GM10266 (cell line): ENCODE data around the gene C12orf60.

Experiments
- DNase-seq: peaks from one replicate; pipeline ENCODE4 v3.0.0; 2012; ENCODE audit errors: extremely low spot score
- TF ChIP-seq, protein P1 (sequence below): IDR thresholded peaks from 2 replicates; pipeline ENCODE4 v1.5.1; 2012; ENCODE audit warnings: mild to moderate bottlenecking, low read depth; ENCODE audit not compliant: control insufficient read depth, insufficient read depth; ENCODE audit errors: missing control alignments

C12orf60 gene

DNA sequence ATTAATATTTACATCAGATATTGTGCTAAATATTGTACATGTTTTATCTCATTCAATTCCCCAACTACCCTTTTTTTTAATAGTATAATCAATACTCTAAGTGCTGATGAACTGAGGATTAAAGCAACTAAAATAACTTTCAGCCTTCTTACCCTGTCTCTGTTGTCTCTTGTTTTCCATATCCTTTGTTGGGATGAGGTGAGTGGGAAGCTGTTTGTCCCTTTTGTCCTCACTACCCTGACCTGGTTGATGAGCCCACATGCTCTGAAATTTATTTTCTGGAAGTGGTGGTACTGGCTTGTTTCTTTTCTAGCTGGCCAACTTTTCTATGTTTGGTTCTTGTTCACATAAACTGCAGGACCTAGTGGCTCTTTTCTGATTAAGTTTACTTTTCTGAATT lies 49.4 kb downstream of the C12orf60 start:
- TF ChIP-seq, protein P1, sequence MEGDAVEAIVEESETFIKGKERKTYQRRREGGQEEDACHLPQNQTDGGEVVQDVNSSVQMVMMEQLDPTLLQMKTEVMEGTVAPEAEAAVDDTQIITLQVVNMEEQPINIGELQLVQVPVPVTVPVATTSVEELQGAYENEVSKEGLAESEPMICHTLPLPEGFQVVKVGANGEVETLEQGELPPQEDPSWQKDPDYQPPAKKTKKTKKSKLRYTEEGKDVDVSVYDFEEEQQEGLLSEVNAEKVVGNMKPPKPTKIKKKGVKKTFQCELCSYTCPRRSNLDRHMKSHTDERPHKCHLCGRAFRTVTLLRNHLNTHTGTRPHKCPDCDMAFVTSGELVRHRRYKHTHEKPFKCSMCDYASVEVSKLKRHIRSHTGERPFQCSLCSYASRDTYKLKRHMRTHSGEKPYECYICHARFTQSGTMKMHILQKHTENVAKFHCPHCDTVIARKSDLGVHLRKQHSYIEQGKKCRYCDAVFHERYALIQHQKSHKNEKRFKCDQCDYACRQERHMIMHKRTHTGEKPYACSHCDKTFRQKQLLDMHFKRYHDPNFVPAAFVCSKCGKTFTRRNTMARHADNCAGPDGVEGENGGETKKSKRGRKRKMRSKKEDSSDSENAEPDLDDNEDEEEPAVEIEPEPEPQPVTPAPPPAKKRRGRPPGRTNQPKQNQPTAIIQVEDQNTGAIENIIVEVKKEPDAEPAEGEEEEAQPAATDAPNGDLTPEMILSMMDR: no peak
- DNase-seq: no peak

DNA sequence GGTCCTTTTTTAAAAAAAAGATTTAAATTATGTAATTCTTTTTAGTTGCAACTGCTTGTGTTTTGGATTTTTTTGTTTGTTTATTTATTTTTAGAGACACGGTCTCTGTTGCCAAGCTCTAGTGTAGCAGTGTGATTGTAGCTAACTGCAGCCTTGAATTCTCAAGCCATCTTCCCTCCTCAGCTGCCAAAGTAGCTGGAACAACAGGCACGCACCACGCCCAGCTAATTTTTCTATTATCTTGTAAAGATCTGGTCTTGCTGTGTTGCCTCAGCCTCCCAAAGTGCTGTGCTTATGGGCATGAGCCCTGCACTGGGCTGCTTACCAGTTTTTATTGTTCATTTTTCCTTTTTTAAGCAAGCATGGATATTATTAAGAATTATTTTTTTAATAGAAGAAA lies 50.5 kb downstream of the C12orf60 start:
- TF ChIP-seq, protein P1: no peak
- no peak for DNase-seq

DNA sequence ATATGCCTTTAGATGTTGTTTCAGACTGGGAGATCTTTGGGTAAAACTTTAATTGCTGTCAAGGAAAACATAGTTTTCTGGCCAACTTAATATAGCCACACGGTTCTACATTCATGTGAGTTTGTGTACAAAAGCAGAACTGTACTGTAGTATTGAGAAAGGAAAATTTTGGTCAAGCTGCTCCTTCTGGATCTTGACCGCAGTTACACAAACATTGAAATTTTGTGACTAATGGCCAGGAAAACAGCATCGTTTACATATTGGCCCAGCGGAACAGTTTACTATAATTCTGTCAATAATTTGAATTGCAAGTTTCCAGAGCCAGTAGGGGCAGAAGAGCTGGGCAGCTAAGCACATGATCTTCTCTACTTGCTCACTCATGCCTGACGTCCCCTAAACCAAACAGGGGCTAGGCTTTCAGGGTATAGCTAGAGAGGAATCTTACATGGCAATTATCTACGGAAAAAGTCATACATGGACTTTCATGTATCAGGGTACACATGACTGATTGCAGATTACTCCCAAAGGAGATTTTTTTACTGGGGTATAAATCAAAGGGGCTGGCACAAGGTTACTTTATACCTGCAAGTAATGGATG lies 51.2 kb downstream of the C12orf60 start:
- DNase-seq: no peak
- TF ChIP-seq, protein P1: no peak

DNA sequence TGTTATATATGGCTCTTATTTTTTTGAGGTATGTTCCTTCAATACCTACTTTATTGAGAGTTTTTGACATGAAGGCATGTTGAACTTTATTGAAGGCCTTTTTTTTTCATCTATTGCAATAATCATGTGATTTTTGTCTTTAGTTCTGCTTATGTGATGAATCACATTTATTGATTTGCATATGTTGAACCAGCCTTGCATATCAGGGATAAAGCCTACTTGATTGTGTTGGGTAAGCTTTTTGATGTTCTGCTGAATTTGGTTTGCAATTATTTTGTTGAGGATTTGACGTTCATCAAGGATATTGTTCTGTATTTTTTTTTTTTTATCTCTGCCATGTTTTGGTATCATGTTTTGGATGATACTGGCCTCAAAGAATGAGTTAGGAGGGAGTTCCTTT lies 55.0 kb downstream of the C12orf60 start:
- TF ChIP-seq, protein P1: no peak

DNA sequence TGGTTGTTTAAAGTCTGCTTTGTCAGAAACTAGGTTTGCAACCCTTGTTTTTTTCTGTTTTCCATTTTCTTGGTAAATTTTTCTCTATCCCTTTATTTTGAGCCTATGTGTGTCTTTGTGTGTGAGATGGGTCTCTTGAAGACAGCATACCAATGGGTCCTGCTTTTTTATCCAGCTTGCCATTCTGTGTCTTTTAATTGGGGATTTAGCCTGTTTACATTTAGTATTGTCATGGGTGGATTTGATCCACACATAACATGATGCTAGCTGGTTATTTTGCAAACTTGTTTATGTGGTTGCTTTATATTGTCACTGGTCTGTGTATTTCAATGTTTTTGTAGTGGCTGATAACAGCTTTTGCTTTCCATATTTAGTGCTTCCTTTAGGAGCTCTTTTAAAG lies 57.0 kb downstream of the C12orf60 start:
- TF ChIP-seq, protein P1: no peak
- DNase-seq: no peak

More for the DNA sequence above, 55.0 kb downstream of the C12orf60 start:
- DNase-seq: no peak

DNA sequence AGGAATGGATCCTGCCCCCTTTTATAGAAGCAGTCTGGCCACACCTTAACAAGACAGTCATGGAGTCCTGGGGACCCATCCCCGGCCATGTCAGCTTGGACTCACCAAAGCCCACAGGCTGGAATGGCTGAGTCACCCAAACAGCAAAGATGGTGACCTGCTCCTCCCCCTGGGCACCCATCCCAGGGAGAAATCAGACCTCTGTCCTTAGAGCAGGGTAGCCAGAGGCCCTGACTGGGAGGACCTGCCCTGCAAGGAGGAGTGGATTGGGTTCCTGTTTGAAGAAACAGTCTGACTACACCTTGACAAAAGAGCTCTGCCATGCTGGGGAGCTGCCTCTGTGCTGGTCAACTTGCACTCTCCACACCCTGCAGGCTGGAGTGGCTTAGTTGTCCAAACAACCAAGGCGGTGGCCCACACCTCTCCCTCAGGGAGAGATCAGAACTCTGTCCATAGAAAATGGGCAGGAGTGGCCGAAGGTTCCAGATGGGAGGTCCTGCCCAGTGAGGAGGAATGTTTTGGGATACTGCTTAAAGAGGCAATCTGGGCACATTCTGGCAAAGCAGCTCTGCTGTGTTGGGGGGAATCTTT lies 65.5 kb downstream of the C12orf60 start:
- DNase-seq: no peak
- TF ChIP-seq, protein P1: no peak

DNA sequence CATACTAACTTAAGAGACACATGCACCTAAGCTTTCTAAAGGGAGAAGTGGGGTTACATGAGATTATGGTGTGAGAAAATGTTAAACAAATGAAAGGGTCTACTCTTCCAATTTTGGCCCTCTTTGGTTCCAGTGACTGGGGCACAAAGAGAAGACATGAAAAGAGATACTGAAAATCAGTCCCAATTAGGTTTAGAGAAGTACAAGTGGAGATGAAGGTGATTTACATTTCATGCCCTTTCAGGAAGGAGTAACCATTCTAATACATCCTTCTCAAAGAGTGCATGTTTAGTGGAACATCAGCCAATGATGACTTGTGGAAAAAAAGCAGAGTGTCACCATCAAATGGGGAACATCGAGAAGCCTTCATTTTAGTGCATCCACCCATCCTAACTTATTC lies 67.8 kb downstream of the C12orf60 start:
- TF ChIP-seq, protein P1: no peak
- no peak for DNase-seq
